Spleen (tissue), 7 donors: ENCODE data around the gene PMM1.

Experiments used
- CTCF ChIP-seq, 11 experiments: fragments of 200-600 bp in 7 of 11; fragments of 450-650 bp in 4 of 11; sonication (generic) in 4 of 11; IDR thresholded peaks in 8 of 11; conservative IDR thresholded peaks in 3 of 11; 1 replicate in 7 of 11; 2 replicates in 4 of 11; pipeline versions ENCODE4 v1.4.0 to v1.8.0; 2016 to 2021; ENCODE audit warnings: antibody characterized with exemption in 11 of 11, inconsistent platforms in 4 of 11, mild to moderate bottlenecking in 1 of 11
- POLR2A ChIP-seq, 3 donors: fragments of 450-650 bp; IDR thresholded peaks; one replicate each; pipeline ENCODE4 v1.5.1; 2017; ENCODE audit warnings: antibody characterized with exemption in 3 of 3, mild to moderate bottlenecking in 1 of 3
- POLR2AphosphoS5 ChIP-seq, 3 donors: sonication (generic); formaldehyde crosslinking; IDR thresholded peaks; one replicate each; pipeline ENCODE4 v1.5.1; 2017; ENCODE audit warnings: antibody characterized with exemption in 3 of 3
- donor health status: DM: no; HTN: no; CAD: no; lungs with moderate emphysema.
- donor health status: DM: no; HTN: no; CAD: no.
- donor health status: DM: no; HTN: no; CAD: no.

DNA sequence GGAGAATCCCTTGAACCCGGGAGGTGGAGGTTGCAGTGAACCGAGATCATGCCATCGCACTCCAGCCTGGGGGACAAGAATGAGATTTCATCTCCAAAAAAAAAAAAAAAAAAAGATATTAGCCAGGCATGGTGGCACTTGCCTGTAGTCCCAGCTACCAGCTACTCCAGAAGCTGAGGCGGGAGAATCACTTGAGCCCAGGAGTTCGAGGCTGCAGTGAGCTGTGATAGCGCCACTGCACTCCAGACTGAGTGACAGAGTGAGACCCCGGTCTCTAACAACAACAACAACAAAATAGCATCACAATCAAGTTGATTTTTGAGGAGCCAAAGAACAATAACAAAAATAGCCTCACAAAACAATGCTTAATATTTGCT lies 2.3 kb downstream of the PMM1 start:
- TF ChIP-seq POLR2A (IDR thresholded peaks at IDR 0.05) (no peak), POLR2AphosphoS5 (IDR thresholded peaks at IDR 0.05) (no peak), CTCF (IDR thresholded peaks at IDR 0.05 in 8 of 11, conservative IDR thresholded peaks at IDR 0.05 in 3 of 11) (no peak)
